Stimulated activated CD4-positive, alpha-beta T cell treated with anti-CD3 and anti-CD28 coated beads, Interleukin-1b, Interleukin-23, amount 100 ng/mL, for 24 hours (primary cell): ENCODE data around the gene MAU2.
A peak's percentile ranks its signal among the peaks of the same experiment; 100 is the strongest.
"Not testable (repeated sequence)": the region's sequence is repeated elsewhere in the genome, so short reads cannot be mapped to it uniquely, and the experiment has no call there.

Experiments
- DNase-seq, 4 experiments: peaks; one replicate each; pipeline ENCODE4 v3.0.0-alpha.2; 2020; ENCODE audit warnings: low read depth in 4 of 4, low spot score in 1 of 4

The MAU2 gene

DNA sequence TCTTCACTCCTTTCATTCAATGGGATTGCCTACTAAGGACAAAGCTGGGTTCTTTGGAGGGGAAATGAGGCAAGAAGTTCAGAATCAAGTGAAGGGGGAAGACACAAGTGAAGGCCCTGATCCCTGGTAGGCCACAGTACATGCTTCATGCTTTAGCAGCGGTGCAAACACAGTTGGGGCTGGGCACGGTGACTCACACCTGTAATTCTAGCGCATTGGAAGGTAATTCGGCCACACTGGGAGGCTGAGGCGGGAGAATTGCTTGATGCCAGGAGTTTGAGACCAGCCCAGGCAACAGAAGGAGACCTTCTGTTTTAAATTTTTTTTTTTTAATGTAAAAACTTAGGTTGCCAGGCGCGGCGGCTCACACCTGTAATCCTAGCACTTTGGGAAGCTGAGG is 61.5 kb downstream of the MAU2 start:
- DNase-seq = no peak

DNA sequence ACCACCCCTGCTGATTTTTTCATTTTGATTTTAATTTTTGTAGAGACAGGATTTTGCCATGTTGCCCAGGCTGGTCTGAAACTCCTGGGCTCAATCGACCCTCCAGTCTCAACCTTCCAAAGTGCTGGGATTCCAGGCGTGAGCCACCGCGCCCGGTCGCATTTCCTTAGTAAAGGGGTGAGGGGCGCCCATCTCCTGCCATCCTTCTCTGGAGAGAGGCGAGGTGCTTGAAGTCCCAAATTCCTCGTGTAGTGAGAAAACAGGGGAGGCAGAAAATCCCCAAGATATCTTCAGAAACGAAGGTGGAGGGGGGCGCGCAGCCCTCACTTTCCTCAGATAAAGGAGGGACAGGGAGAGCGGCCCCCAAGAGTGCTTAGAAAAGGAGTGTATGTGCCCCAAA is 63.9 kb downstream of the MAU2 start:
- DNase-seq = no peak

- peak; percentile 99 to 100 (median 99) for DNase-seq
Measured at GRCh38 chr19:19385131-19385895, 64.7 kb downstream of the MAU2 start.

DNA sequence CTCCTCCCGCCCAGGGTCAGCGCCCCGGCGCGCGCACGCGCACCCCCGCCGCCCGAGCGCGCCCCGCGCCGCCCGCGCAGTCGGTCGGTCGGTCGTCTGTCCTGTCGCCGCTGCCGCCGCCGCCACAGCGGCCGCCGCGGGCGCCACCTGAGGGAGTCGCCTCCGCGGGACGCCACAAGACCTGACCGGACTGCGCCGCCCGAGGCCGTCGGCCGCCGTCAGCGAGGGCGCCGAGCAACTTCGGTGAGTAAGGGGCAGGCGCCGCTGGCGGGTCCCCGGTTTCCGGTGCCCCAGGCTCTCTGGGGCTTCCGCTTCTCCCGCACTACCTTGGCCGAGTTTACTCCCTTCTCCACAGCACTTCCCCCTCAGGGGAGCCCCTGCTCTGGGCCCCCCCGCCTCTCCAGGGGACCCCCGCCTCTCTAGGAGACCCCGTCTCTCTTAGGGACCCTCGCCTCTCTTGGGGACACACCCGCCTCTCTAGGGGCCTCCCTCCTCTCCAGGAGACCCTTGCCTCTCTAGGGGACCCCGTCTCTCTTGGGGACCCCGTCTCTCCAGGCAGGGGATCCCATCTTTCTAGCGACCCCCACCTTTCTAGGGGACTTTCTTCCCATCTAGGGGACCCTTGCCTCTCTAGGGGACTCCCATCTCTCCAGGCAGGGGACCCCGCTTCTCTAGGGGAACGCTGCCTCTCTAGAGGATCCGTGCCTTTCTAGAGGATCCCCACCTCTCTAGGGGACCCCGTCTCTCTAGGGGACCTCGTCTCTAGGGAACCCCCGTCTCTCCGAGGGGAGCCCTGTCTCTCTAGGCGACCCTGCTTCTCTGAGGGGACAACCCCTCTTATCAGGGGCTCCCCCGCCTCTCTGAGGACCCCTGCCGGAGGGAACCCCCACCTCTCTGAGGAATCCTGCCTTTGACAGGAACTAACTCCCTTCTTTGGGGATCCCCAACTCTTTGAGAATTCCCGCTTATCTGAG is 65.6 kb downstream of the MAU2 start:
- no peak for DNase-seq

GRCh38 chr19:19387108-19387507 is 66.5 kb downstream of the MAU2 start:
- DNase-seq = no peak

DNA sequence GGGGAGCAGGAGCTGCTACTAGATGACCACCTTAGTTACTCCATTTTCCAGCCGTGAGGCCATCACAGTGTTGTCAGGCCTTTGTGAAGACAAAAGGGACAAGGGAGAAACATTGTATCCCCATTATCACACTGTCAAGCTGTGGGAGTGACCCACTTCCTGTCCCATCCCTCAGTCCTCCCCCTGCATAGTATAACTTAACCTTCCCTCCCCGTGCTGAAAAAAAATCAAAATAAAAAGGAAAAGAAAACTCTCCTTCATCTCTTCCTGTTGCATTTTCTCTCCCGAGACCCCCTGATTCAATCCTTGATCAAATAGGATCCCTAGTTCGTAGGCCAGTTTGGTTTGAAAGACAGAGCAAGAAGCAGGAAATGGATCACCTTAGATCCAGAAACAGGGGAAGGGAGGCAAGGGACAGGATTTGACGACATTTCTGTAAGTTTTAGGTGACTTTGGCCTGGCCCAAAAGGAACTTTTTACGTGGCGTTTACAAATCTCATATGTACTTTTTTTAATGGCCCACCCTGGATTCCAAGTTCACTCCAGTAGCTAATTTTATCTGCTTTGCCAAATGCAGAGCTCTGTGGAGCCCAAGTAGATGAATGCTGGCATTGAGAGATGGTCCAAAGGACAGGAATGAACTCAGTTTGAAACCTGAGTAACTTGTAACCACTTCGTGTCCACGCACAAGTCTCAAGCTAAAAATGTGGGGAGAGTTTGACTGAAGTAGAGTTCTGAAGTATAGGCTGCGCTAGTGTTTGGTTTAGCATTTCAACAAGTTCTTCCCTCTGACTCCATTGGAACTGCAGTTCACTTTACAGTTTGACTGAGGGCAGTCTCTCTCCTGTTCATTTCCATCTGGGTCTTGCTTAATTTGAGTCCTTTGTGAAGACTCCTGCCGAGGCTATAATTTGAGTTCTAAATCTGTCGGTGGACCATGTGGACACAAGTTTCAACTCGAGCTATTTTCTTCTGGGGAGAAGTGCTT is 68.2 kb downstream of the MAU2 start:
- no peak for DNase-seq

- DNase-seq = not testable (repeated sequence)
Measured at GRCh38 chr19:19389683-19390082, 69.1 kb downstream of the MAU2 start.

DNA sequence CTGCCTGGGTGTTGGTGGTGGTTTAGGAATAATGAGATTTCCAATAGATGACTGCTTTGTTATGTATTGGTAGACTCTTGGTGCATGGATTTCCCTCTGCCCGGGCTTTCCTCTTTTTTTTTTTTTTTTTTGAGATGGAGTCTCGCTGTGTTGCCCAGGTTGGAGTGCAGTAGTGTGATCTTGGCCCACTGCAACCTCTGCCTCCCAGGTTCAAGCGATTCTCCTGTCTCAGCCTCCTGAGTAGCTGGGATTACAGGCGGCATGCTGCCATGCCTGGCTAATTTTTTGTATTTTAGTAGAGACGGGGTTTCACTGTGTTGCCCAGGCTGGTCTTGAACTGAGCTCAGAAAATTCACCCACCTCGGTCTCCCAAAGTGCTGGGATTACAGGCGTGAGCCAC is 73.7 kb downstream of the MAU2 start:
- not testable (repeated sequence) for DNase-seq

GRCh38 chr19:19399733-19400433 is 79.3 kb downstream of the MAU2 start:
- DNase-seq = no peak

DNA sequence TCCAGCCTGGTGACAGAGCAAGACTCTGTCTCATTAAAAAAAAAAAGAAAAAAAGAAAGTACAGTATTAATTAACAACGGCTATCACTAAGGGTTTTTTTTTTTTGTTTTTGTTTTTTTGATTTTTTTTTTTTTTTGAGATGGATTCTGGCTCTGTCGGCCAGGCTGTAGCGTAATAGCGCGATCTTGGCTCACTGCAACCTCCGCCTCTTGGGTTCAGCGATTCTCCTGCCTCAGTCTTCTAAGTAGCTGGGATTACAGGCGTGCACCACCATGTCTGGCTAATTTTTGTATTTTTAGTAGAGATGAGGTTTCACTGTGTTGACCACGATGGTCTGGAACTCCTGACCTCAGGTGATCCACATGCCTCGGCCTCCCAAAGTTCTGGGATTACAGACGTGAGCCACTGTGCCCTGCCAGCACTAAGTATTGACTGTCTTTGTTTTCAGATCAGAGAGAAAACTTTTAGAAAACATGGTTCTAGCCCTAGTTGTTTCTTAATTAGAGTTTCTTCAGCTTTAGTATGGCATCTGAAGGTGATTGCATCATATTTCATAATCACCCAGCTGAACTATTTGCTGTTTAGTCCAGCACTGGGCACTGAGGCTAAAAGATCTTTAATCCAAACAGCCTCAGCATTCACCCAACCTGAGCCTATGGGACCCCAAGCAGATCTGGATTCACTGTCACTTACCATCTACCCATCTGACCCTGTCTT is 82.2 kb downstream of the MAU2 start:
- no peak for DNase-seq

DNA sequence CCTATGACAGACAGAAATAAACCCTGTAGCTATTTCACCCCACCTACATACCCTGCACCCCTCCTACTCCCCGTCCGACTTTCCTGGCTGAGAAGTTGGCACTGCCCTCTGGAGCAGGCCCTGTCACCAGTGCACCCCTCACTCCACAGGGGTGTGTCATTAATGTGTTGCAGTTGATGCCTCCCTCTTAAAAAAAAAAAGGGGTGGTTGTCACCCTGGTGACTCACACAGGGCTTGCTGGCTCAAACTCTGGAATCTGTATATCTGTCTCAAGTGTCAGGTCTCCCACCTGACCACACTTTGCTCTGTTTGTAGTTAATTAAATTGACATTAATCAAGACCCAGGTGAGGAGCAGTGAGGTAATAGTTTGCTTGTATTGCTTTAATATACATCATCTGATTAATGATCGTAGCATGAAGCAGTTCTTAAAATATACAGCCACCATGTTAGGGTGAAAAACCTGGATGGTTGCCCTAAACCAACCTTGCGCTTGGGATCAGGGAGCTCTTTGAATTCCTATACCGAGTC is 82.8 kb downstream of the MAU2 start:
- DNase-seq = no peak

GRCh38 chr19:19404879-19405860 is 84.5 kb downstream of the MAU2 start, which contains the start of gene GATAD2A:
GATAD2A (plus strand) TSS chr19:19405675; CDS start chr19:19465346, 59,671 bp downstream.
- DNase-seq = peak; percentile 79 to 91 (median 84)

DNA sequence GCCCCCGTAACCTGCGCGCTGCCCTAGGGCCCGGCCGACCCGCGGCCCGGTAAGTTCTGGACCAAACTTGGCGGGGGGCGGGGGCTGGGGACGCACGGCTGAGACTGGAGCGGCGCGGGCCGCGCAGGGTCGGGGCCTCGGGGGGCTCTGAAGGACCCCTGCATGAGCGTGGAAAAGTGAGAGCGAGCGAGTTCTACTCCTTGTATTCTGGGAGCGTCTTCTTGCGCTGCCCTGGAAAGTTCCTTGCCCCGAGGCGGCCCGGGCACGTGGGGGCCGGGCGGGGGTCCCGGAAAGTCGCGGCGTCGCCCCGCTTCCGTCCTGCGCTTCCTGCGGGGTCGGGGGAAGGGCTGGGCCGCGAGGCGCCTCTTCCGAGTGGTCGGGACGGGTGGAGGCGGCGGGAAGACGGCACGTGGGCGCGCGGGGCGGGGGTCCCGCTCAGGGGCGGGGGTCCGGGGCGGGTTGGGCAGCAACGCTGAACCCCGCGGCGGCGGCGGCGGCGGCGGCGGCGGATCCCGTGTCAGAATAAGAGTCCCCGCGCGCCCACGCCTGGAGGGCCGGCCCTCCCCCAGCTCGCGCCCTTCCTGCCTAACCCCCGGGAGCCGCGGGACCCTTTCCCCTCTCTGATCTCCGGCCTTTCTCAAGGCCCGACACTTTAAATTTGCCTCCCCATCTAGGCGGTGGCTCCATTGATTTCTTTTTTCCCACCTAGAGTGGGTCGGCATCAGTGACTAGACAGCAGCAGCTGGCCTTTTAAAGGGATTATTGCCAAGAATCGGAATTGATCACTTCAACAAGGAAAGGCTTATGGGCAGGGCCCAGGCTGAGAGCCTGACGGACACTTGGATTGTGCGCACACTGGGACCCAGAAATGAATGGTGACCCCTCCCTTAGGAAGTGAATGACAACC is 85.6 kb downstream of the MAU2 start:
- DNase-seq = peak in 2 of 4 experiments; percentile 11 to 47

- peak in 2 of 4 experiments; percentile 15 to 40 for DNase-seq
Measured at GRCh38 chr19:19406878-19407632, 86.4 kb downstream of the MAU2 start.

DNA sequence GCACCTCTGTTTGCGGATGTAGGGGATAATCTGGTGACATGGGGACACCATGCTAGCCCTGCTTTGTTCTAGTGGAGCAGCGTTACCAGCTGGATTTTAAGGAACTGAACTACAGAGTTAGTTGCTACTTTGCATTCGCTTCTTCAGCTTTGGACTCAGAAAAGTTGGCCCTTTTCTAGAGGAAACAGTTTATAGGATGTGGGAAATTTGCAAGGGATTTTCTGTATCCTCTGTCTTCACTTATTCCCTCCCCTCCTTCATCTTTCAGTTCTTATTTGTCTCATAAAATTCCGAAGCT is 87.0 kb downstream of the MAU2 start:
- no peak for DNase-seq
